Parathyroid adenoma (tissue), 2 donors: Measurements from ENCODE around the gene ZDHHC16.
"Not testable (repeated sequence)": the region's sequence is repeated elsewhere in the genome, so short reads cannot be mapped to it uniquely, and the experiment has no call there.

Source experiments
- H2AFZ ChIP-seq: fragments of 300-600 bp; sonication (generic); one replicate; pipeline ENCODE4 v1.7.0; 2017; ENCODE audit warnings: antibody characterized with exemption, mild to moderate bottlenecking
- H3K27ac ChIP-seq: fragments of 300-600 bp; sonication (generic); one replicate; pipeline ENCODE4 v1.7.0; 2017
- H3K27me3 ChIP-seq: fragments of 300-600 bp; sonication (generic); one replicate; pipeline ENCODE4 v1.7.0; 2017; ENCODE audit warnings: low read length; ENCODE audit not compliant: control insufficient read depth, insufficient read depth
- H3K36me3 ChIP-seq: fragments of 300-600 bp; sonication (generic); one replicate; pipeline ENCODE4 v1.7.0; 2017; ENCODE audit warnings: low read length; ENCODE audit not compliant: control insufficient read depth, insufficient read depth
- H3K4me1 ChIP-seq: fragments of 300-600 bp; sonication (generic); one replicate; pipeline ENCODE4 v1.7.0; 2017; ENCODE audit warnings: control low read depth
- H3K4me2 ChIP-seq: fragments of 300-600 bp; sonication (generic); one replicate; pipeline ENCODE4 v1.7.0; 2017; ENCODE audit warnings: low read length
- H3K4me3 ChIP-seq: fragments of 300-600 bp; sonication (generic); one replicate; pipeline ENCODE4 v1.7.0; 2017; ENCODE audit warnings: low read depth, low read length
- H3K79me2 ChIP-seq: fragments of 300-600 bp; sonication (generic); one replicate; pipeline ENCODE4 v1.7.0; 2017; ENCODE audit warnings: control low read depth
- H3K9ac ChIP-seq: fragments of 300-600 bp; sonication (generic); one replicate; pipeline ENCODE4 v1.7.0; 2017; ENCODE audit warnings: mild to moderate bottlenecking
- H3K9me3 ChIP-seq: fragments of 300-600 bp; sonication (generic); one replicate; pipeline ENCODE4 v1.7.0; 2017; ENCODE audit warnings: low read length; ENCODE audit not compliant: control insufficient read depth
- TF ChIP-seq, protein P1 (sequence below): fragments of 300-600 bp; sonication (generic); IDR thresholded peaks from one replicate; pipeline ENCODE4 v1.7.0; 2017; ENCODE audit warnings: antibody characterized with exemption, mild to moderate bottlenecking
- donor health status: primary hyperparathyroidism.

ZDHHC16 gene

DNA sequence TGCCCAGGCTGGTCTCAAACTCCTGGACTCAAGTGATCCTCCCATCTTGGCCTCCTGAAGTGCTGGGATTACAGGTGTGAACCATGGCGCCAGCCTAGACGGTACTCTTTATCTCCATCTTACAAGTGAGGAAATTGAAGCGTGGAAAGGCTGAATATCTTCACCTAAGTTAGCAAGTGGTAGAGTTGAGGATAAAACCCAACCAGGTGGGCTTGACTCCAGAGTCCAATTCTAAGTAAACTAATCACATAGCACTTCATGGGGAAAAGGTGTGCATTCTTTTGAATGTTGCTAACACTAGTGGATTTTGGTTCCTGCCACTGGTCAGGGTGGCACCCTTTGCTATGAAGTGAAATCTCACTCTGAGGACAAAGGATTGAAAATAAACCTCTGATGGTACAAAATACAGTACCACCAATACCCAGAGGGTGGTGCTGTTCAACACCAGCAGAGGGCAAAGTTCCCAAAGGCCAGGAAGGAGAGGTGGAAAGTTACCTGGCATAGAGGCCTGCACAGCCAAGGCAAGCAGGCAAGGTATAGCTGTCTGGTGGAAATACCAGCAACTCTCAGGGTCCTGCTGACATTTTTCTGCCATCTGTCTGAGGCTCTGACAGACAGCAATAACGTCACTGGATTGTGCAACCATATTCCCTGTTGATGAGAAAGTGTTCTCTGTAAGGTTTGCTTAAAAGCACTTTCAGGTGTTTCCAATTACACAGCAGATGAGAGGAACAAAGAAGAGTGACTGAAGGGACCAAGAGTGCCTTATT, 17.6 kb downstream of the ZDHHC16 start:
- H3K79me2 ChIP-seq: no peaks in the 10 kb centered on the region
- no peaks in the 10 kb centered on the region for H3K9me3 ChIP-seq
- no peak overlapping the region for H3K27ac ChIP-seq
- no peak overlapping the region for H2AFZ ChIP-seq
- TF ChIP-seq, protein P1, sequence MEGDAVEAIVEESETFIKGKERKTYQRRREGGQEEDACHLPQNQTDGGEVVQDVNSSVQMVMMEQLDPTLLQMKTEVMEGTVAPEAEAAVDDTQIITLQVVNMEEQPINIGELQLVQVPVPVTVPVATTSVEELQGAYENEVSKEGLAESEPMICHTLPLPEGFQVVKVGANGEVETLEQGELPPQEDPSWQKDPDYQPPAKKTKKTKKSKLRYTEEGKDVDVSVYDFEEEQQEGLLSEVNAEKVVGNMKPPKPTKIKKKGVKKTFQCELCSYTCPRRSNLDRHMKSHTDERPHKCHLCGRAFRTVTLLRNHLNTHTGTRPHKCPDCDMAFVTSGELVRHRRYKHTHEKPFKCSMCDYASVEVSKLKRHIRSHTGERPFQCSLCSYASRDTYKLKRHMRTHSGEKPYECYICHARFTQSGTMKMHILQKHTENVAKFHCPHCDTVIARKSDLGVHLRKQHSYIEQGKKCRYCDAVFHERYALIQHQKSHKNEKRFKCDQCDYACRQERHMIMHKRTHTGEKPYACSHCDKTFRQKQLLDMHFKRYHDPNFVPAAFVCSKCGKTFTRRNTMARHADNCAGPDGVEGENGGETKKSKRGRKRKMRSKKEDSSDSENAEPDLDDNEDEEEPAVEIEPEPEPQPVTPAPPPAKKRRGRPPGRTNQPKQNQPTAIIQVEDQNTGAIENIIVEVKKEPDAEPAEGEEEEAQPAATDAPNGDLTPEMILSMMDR: peak; percentile 84
- H3K4me3 ChIP-seq: no peak overlapping the region
- no peaks in the 10 kb centered on the region for H3K36me3 ChIP-seq
- H3K4me2 ChIP-seq: no peak overlapping the region
- no peaks in the 10 kb centered on the region for H3K27me3 ChIP-seq
- H3K9ac ChIP-seq: no peak overlapping the region
- no peaks in the 10 kb centered on the region for H3K4me1 ChIP-seq

DNA sequence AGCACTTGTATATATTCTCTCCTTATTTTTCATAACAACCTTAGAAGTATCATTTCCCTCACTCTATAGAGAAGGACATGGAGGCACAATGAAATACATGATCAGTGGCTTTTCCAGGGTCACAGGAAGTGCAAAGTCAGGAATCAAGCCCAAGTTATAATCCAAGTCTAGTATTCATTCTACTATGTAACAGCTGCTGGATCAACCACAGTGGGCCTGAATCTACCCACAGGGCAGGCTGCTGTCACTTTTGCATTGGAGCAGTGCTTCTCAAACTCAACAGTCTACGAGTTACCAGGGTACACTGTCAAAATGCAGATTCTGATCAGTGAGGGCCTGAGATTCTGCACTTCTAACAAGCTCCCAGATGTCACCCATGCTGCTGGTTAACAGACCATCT, 18.3 kb downstream of the ZDHHC16 start:
- Histone ChIP-seq H3K9ac (no peak overlapping the region), H2AFZ (no peak overlapping the region), H3K36me3 (no peaks in the 10 kb centered on the region), H3K4me2 (no peak overlapping the region), H3K9me3 (no peaks in the 10 kb centered on the region), H3K27me3 (no peaks in the 10 kb centered on the region), H3K79me2 (no peaks in the 10 kb centered on the region), H3K4me1 (no peaks in the 10 kb centered on the region), H3K27ac (no peak overlapping the region), H3K4me3 (no peak overlapping the region)
- TF ChIP-seq, protein P1: no peak

DNA sequence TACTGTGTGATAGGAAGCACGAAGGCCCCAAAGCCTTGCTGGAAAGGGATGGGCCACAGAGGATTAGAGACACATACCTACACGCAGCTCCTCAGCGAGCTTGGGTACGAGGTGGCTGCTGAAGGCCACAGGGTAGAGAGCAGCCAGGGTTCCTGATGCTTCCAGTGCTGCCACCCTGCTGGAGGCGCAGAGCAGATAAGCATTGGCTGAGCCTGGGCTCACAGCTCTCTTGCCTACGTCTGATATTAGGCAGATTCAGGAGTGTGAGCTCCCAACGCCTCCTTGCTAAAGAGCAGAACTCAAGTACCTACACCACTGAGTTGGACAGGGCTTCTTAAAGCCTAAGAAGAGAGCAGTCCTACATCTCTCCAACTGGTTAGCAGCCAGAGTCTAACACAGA, 20.0 kb downstream of the ZDHHC16 start:
- Histone ChIP-seq H3K9ac (no peak overlapping the region), H3K79me2 (no peaks in the 10 kb centered on the region), H3K4me2 (no peak overlapping the region), H2AFZ (no peak overlapping the region), H3K4me3 (no peak overlapping the region), H3K36me3 (no peaks in the 10 kb centered on the region), H3K27ac (no peak overlapping the region), H3K4me1 (no peaks in the 10 kb centered on the region), H3K27me3 (no peaks in the 10 kb centered on the region), H3K9me3 (no peaks in the 10 kb centered on the region)
- TF ChIP-seq, protein P1: no peak

DNA sequence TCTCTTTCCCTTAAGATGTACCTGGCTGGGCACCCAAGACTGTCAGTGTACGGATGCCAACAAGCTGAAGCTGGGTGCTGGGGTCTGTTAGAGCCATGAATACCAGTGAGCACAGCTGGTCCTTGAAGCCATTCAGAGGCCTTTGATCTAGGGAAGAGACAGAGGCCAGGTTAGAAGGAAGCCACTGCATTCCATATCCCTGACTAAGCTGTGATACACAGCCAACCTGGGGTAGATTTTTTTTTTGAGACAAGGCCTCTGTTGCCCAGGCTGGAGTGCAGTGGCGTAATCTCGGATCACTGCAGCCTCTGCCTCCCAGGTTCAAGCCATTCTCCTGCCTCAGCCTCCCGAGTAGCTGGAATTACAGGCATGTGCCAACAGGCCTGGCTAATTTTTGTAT, 20.8 kb downstream of the ZDHHC16 start:
- no peaks in the 10 kb centered on the region for H3K4me1 ChIP-seq
- H3K27me3 ChIP-seq: no peaks in the 10 kb centered on the region
- H3K27ac ChIP-seq: no peak overlapping the region
- H3K9me3 ChIP-seq: no peaks in the 10 kb centered on the region
- H3K9ac ChIP-seq: no peak overlapping the region
- TF ChIP-seq, protein P1: no peak
- H3K4me3 ChIP-seq: no peak overlapping the region
- H2AFZ ChIP-seq: no peak overlapping the region
- H3K4me2 ChIP-seq: no peak overlapping the region
- H3K36me3 ChIP-seq: no peaks in the 10 kb centered on the region
- H3K79me2 ChIP-seq: no peaks in the 10 kb centered on the region

DNA sequence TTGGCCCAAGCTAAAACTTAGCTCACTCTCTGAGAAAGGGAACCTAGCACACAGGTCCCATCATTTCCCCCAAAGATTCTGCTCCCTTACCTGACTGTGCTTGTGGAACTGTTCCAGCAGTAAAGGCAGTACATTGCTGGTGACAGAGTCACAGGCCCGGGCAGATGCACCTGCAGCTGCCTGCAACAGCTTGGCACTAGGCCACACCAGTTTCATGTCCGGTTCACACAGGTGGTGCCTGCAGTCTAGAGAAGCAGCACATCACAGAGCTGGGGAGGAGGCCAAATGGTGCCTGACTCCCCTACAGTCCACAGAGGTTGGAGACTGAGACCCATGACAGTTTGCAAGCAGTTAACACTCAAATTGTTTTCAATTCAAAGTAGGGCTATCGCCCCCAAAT, 22.2 kb downstream of the ZDHHC16 start:
- Histone ChIP-seq H2AFZ (no peak overlapping the region), H3K79me2 (no peaks in the 10 kb centered on the region), H3K9me3 (no peaks in the 10 kb centered on the region), H3K4me3 (no peak overlapping the region), H3K4me2 (no peak overlapping the region), H3K27ac (no peak overlapping the region), H3K36me3 (no peaks in the 10 kb centered on the region), H3K4me1 (no peaks in the 10 kb centered on the region), H3K9ac (no peak overlapping the region), H3K27me3 (no peaks in the 10 kb centered on the region)
- TF ChIP-seq, protein P1: no peak

DNA sequence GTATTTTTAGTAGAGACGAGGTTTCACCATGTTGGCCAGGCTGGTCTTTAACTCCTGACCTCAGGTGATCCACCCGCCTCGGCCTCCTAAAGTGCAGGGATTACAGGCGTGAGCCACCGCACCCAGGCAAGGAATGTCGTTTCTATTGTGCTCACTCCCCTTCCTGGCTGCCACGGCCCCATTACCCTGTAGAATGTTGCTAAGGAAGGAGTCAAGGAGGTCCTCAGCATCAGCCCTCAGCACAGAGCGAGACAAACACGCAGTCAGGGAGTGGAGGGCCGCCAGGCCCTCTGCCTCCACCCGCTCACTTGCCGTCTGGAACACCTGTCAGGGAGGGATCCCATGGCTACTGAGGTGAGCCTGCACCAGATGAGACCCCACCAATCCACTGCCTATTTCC, 22.8 kb downstream of the ZDHHC16 start:
- H3K79me2 ChIP-seq, H3K4me2 ChIP-seq, H3K36me3 ChIP-seq, H3K27me3 ChIP-seq, H3K9me3 ChIP-seq, H2AFZ ChIP-seq, H3K4me3 ChIP-seq, H3K9ac ChIP-seq, H3K4me1 ChIP-seq, H3K27ac ChIP-seq: not testable (repeated sequence)
